Measurements from ENCODE around the gene ST3GAL4.
"Not testable (repeated sequence)": the region's sequence is repeated elsewhere in the genome, so short reads cannot be mapped to it uniquely, and the experiment has no call there.

Gene ST3GAL4

DNA sequence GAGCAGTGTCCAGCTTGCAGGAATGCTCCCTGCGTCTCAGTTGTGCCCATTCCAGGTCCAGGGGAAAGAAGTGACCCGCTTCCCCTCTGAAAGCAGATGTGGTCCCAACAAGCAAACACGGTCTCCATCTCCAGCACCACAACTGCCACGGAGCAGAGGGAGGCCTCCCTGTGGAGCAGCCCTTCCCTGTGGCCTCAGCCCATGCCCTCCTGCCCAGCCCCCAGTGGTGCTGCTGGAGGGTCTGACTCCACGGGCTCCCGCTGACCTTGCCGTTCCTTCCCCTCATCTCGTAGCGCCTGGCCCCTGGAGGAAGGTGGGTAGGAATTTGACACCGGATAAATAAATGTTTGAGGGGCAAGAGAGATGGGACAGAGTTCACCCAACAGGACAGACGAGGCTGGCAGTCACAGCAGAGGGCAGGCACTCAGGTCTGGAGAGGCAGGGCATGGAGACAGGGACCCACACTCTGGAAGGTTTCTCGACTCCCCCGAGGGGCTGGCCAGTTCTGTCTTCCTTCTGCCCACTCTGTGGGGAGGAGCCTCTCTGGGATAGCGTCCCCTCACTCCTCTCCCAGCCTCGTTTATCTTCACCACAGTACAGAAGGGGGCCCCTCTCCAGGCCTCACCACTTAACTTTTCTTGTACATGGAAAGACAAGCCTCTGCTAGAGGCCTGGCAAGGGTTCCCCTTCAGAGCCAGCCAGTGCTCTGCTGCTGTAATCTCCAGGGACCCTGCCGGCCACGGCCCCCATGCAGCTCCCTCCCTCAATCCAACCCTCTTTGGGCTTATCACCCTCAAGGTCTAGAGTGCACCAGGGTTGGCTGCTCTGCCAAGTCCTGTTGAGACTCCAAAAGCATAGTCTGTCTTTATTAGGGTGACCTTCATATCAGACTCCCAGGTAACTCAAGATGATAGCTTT, 7.5 kb upstream of the ST3GAL4 start:
- DNase-seq, result no peak

DNA sequence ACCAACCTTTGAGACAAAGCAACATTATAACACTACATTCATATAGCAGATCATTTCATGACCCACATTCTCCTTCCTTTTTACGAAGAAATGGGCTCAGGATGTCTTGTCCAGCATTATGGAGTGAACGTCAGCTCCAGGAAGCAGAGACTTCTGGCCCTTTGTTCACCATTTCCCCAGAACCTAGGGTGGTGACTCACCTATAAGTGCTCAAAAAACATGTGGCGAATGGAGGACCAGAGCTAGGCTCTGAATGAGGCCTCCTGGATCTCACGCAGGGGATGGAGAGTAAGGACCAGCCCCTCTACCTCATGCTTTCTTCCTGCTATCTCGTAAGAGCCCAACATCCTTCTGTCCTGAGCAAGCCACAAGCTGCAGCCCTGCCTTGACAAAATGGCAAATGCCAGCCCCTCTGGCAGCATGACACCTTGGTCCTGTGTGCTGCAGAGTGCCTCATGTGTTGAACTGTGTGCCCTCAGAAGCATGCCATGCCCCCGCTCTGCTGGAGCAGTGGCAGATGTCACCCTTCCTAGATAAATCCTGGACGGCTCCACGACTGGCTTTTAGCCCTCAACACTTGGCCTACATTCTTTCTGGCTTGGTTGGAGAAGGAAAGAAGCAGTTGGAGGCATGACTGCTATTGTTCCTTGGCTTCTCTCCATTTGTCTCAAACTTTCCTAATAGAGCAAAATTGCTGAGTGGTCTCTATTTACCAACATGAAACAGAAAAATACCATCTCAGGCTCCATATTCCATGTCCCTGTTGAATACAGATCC, 6.5 kb upstream of the ST3GAL4 start:
- DNase-seq, result no peak

DNA sequence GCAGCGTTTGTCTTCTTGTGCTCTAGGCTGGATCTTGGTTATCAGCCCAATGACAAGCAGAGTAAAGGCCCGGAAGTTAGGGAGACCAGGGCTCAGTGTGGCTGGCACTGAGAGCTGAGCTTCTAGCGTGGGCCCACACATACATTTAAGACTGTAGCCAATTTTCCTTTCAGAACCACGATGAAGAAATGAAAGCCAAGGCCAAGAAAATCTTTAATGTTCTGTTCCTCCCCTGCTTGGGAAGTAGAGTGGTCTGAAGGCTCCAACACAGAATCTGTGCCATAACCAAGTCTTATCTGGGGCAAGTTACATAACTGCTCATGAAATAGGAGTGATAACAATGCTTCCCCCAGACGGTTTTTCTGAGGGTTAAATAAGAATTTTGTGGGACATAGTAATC, 4.7 kb upstream of the ST3GAL4 start:
- no peak for DNase-seq

DNA sequence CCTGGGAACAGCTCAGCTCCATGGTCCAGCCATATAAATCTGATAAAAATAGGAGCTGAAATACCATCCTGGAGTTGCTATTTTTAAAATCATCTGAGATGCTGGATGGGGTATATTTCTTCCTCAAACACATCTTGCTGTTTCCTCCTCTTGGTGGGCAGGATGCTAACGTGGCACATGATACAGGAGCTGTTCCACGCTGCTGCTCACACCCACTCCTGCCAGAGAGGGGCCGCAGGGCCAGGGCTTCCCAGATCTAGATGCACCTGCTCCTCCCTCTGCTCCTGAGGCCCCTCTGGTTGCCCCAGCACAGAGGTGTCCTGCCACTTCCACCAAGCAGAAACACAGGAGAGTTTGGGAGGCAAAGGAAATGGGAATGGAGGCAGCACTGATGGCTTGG, 3.3 kb upstream of the ST3GAL4 start:
- no peak for DNase-seq

DNA sequence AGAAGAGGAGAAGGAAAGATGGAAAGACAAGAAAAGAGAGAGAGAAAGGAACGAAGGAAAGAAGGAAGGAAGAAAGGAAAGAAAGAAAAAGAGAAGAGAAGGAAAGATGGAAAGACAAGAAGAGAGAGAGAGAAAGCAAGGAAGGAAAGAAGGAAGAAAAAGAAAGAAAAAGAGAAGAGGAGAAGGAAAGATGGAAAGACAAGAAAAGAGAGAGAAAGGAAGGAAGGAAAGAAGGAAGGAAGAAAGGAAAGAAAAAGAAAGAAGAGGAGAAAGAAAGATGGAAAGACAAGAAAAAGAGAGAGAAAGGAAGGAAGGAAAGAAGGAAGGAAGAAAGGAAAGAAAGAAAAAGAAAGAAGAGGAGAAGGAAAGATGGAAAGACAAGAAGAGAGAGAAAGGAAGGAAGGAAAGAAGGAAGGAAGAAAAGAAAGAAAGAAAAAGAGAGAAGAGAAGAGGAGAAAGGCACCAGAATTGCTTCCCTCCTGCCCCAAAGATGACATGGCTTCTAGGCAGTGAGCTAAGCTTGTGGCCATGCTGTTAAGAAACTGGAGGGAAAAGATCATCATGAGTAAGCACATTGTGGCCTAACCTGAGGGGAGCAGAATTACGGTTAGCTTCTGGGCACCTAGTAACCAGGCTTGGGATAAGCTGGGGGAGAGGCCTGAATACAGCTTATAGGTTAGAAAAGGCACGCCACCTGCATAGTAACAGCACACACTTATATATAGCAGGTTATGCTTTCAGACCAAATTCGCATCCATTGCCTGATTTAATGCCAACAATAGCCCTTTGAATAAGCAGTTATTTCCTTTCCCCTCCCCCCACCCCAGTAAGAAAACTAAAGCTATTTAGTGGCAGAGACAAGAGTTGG, 2.3 kb upstream of the ST3GAL4 start:
- peak; percentile 56 for DNase-seq

DNA sequence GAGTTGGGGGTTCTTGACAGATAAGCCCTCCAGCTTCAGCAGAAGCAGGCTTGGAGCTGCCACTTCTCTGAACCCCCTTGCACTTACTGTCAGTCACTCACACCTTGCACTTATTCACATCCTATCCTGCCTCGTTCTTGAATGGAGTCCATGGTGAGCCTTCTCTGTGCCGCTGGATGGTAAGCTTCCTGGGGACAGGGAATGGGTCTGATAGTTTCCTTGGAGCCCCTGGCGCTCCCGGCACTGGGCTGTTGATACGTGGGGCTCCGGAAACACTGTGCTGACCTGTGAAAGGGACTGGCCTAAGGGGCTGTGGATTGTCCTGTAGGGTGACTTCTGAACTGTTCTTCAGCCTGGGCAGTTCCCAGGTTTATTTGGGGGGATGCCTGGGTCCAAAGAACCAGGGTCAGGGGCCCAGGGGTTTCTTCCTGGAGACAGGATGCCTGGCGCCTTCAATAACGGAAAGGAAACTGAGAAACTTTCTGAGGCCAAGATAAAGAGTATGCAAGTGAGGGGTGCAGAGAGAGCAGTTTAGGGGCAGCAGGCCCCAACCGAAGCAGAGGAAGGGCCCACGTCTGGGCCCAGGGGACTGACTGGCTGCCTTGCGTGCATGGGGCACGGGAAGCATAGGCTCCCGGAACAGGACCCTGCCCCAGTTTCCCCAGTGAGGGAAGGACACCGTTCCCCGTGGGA, 709 bp upstream of the ST3GAL4 start:
- no peak for DNase-seq

DNA sequence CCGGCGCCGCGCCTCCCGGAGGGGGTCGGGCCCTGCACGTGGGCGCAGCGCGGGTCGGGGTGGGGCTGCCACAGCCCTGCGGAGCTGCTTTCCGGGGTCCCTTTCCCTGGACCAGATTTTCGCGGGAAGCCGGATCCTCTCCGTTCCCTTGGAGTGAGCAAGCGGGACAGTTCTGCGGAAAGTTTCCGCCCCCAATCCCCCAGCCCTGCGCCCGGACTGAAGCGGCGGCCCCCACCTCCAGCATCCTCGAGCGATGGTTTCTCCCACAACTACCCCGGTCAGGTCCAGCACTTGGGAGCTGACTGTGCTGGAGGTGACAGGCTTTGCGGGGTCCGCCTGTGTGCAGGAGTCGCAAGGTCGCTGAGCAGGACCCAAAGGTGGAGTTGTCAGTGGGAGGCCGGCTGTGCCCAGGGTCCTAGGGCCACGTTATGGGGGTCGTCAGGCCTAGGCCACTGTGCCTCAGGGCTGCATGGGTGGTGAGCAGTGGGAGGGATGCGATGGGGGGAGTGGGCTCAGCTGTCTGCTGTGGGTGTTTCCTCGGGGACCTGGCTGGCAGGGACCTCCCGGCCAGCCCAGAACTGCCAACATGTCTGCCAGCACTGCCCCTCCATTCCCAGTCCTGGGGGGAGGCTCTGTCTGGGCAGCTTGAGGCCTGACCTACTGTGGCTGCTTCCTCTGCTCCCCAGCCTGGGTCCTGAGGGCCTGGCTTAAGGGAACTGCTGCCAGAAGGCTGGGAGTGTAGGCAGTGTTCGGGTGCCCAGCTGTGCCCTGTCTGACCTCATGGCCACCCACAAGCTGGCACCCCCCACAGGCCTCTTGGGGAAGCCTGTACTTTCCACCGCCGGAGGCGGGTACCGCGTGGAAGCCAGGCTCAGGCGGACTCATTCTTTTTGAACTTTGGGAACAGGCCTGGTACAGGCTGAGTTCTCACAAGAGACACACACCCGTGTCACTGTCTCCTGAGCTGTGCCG, 726 bp downstream of the ST3GAL4 start:
- peak; percentile 27 for DNase-seq

DNA sequence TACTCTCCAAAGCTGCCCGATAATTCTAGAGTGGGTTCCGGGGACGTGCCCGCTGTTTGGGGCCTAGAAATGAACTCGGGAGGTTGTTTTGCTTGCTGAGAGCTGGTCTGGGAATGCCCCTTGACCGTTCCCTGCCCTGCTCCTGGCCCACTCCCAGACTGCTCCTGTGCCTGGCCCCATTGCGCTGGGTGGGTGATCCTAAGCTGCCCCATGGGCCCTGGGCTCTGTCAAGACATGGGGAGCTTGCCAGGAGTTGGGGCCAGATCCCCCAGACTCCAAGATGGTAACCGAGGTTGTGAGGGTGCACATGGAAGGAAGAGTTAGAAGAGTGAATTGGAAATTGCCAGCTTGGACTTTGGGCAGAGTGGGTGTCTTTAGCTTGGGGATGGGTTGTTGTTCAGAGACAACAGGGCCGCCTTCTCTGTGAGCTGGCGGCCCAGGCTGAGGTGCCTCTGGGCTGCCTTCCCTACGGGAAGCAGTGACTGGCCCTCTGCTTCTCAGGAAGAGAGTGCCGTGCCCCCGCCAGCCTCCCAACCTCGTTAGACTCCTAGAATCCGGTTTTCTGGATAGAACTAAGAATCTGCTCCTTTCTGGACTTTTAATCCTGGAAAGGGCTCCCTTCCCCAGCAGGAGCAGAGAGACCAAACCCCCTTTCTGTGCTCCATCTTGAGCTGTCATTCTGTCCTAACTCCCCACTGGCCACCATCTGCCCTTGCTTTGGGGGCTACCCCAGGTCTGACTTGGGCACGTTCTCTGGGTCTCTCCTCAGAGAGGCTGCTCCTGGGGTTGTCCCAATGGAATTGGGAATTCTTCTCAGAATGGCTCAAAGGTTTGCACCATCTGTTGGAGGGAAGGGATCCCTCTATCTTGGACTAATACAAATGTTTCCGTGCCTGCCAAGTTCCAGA, 1.8 kb downstream of the ST3GAL4 start:
- no peak for DNase-seq

DNA sequence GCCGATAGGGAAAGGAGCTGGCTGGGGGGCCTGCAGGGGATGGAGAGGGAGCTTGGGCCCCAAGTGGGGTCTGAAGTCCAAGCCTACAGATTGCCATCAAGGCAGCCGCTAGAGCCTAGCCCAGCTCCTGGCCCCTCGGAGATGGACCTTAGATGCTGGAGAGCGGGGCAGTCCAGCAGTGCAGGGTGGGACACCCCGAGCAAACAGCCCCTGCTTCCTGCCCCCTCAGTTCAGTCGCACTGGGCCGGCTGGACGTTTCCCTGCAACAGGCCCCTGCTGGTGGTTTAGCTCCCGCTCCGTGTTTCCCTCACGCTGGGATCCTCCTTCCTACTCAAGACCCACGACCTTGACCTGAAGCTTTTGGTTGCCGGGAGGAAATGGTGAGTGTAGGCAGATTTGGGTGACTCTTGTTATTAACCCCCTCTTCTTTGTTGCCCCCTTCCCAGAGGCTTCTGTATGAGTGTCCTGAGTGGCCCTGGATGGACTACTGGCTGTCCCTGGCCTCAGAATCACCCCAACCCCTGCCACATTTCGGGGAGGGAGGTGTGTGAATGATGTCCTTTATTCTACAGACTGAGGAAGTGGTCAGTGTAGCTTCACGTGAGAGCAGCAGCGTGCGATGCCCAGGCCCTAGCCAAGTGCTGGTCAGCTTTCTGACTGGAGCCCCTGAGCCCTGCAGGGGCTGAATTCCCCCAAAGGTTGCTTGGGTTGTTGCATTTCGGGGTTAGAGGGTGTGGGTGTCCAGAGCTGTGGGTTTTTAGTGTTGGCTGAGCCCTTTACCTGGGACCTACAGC, 2.7 kb downstream of the ST3GAL4 start:
- no peak for DNase-seq

DNA sequence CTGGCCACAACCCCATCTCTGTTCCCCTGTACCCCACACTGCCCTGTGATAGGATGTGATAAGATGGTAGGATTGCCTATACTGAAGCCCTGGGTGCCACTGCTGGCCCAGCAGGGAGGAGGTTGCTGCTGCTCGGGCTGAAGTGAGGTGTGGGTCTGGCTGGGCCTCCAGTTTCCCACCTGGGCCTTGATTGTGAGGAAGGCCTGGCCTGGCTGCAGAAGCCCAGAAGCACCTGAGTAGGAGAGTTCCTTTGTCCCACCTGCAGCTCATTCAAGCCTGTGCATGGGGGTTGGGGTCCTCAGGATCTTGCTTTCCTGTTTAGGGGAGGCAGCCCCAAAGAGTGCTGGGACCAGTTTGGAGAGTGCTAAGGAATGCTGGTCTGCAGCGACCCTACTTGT, 3.3 kb downstream of the ST3GAL4 start:
- DNase-seq, result no peak

DNA sequence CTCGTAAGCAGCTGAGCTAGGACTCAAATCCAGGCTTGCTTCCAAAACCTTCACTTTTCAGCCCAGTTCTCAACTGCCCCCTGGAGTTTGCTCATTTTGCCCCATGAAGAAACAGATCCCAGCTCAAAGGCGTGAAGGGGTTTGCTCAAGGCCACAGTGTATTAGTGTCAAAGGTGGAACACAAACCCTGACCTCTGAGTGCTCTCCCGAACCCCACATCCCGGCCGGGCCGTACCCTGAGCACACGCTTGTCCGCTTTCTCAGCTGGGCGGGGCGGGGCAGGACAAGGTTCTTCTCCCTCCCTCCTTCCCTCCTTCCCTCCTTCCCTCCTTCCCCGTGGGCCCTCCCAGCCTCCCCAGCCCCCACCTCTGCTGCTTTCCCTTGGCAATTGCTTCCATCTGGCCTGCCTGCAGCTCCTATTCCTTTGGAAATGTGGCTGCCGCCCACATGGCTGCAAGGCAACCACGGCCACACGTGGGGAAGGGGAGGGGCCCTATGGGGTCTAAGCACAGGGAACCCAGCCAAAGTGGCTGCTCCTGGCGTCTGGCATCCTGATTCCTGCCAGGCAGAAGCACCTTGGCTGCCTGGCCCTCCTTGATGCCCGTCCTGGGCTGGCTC, 4.1 kb downstream of the ST3GAL4 start:
- peak; percentile 91 for DNase-seq

DNA sequence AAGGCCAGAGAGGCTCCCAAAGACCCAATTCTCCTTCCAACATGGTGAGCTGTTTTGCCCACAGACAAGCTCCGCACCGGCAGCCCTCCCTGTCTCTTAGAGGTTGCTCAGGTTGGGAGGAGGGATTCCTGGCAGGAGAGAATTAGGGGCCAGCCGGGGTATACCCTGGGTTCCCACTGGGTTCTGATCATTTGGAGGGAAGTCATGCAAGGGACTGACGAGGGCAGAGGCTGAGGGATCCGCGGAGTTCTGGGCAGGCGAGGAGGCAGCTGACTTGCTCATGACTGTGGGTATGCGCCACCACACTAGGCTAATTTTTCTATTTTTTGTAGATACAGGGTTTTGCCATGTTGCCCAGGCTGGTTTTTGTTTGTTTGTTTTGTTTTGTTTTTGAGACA, 4.6 kb downstream of the ST3GAL4 start:
- DNase-seq, result no peak

DNA sequence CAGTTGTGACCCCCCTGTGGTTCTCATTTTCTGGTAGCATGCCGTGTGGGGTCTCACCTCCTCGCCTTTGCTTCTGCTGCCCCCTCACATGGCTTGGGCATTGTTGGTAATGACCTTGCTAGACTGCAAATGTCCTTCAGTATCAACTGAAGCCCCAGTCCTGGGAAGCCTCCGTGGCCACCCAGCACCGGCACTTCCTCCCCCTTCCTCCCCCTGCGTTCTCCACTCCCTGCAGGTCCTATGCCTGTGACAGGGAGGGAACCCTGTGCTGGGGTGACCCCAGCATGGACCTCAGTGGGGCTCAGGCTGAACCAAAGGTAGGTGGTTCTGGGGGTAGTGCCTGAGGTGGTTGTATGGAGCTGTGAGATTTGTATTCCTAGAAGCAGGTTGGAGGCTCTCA, 5.9 kb downstream of the ST3GAL4 start:
- no peak for DNase-seq

DNA sequence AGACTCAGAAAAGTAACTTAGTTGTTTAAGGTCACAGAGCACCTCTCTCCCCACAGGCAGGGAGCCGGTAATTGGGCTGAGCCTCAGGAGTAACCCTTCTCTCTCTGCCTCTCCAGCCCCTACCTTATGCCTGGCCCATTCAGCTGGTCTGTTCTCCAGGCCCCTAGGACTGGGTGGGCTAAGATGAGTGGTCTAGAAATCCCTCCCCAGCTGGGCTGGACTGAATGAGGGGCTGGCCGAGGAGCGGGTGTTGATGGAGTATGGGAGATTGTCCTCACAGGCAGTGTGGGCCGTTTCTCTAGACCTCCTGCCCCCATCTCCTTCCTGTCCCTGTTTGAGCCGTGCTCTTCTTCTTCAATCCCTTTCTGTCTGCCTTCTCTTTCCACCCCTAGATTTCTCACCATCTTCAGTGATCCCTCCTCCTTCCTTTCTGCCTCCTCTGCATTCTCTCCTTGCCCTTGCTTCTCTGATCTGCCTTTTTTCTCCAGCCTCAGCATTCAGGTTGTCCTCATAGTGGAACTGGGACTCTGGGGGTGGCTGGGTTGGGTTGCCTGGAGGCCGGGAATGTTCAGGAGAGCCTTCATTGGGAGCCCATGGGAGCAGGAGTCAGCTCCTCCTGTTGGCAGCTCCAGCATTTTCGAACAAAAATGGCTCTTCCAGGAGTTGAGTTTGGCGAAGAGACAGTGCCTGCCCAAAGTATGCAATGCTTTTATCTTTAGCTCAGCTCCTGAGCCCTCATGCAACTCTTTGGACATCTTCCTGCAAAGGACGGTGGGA, 7.6 kb downstream of the ST3GAL4 start:
- no peak for DNase-seq

DNA sequence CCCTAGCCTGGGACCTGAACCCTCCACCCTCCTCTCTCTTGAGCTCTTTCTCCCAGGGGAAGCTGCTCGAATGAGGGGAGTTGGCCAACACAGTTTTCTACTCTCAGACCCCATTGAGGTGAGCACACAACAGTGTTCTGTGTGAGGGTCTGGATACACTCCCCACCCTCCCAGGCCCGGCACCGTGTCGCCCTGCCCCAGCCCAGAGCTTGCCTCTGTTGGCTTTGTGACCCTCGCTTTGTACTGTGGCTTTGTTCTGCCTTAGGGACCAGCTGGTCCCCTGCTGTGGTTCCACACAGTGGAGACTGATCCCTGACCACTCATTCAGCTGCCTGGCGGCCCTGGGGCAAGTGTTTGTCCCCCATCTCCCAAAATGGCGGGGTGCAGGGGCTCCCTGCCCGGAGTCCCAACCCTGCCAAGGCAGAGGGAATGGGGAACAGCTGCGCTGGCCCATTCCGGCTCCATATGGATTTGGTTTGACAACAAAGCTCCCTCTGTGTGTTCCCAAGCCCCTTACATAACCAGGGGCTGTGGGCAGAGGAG, 8.3 kb downstream of the ST3GAL4 start:
- no peak for DNase-seq

DNA sequence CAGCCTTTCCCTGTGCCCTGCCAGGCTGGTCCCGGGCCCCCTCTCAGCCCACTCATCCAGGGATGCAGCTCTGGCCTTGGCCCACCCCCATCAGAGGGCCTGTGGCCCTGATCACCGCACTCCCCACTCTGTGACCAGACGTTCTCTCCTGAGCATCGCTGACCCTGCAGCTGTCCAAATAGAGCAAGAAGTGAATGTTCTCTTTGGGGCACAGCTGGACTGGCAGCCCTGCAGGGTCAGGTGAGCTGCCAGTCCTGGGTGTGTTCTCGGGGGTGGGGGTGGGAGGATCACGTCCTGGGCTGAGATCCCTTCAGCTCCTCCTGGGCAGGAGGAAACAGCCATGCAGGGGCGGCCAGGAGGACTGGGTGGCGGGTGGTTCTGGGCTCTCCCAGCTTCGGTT, 9.2 kb downstream of the ST3GAL4 start:
- not testable (repeated sequence) for DNase-seq

DNA sequence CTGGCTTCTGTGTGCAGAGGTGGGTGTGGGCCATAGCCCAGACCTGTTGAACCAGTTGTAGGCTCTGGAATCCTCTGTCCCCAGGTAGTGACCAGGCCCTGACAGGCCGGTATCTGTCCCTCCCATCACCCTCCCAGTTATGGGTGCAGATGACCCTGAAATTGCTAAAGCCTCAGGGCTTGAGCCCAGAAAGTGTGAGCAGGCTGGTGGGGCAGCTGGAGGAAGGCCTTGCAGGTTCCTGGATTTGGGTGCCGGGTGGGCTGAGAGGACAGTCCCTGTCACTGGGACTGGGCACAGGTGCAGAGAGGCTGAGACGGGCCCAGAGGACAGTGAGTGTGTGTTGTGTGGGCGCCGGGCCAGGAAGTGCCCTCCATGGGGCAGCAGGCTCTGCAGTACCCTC, 10.0 kb downstream of the ST3GAL4 start:
- not testable (repeated sequence) for DNase-seq

Measured in fibroblast of skin of abdomen (primary cell).